Activated T-cell treated with anti-CD3 and anti-CD28 coated beads for 4 hours (primary cell): Measurements from ENCODE around the gene FOXO4.
"Not testable (repeated sequence)": the region's sequence is repeated elsewhere in the genome, so short reads cannot be mapped to it uniquely, and the experiment has no call there.

Experiments
- DNase-seq: peaks from one replicate; pipeline ENCODE4 v3.0.0-alpha.2; 2020

Gene FOXO4, protein sequence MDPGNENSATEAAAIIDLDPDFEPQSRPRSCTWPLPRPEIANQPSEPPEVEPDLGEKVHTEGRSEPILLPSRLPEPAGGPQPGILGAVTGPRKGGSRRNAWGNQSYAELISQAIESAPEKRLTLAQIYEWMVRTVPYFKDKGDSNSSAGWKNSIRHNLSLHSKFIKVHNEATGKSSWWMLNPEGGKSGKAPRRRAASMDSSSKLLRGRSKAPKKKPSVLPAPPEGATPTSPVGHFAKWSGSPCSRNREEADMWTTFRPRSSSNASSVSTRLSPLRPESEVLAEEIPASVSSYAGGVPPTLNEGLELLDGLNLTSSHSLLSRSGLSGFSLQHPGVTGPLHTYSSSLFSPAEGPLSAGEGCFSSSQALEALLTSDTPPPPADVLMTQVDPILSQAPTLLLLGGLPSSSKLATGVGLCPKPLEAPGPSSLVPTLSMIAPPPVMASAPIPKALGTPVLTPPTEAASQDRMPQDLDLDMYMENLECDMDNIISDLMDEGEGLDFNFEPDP

DNA sequence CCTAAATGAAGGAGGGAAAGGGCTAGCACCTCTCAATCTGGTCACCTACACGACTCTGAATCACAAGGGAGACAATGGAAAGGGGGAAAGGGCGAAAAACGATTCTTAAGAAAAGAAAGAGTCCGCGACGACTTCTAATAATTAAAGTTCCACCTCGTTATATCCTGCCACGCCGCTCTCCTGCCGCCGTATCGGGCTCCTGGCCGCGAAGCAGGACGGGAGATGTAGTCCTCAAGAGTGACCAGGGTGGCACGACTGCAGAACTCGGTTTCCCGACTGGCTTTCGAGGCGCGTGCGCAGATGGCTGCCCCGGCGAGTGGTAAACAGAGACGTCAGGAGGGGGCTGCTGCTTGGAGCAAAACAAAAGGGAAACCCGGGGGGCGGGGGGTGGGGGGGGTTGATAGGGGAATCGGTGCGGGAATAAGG, at the start of gene FOXO4:
FOXO4 (plus strand) TSS at position 297 of the 426 bp plus-strand sequence. CDS start 678 bp downstream, outside the sequence.
- DNase-seq: peak; percentile 72

DNA sequence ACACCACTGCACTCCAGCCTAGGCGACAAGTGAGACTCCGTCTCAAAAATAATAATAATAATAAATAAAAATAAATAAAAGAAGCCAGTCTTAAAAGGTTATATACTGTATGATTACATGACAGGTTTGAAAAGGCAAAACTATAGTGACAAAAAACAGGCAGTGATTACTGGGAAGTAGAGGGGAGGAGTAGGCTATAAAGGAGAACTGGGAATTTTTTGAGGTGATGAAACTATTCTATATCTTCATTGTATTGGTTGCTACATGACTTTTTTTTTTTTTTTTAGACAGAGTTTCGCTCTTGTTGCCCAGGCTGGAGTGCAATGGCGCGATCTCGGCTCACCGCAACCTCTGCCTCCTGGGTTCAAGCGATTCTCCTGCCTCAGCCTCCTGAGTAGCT, 47.8 kb upstream of the FOXO4 start:
- DNase-seq: not testable (repeated sequence)

DNA sequence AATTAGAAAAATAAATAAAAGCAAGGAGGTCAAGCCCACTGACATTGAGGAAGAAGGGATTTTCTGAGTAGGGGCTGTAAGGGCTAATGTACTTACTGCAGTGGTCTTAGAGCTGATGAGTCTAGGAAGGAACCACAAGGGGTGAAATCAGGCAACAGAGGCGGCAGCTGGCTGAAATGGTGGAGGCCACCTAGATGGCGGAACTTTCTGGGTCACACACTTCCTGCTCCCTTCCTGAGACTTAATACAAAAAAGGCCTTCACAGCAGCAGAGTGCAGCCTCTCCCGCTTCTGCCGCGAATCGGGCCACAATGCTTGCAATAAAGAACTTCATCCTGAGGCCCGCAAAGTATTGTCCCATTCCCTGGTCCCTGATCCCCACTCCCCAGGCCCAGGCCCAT, 42.9 kb upstream of the FOXO4 start:
- DNase-seq: no peak

DNA sequence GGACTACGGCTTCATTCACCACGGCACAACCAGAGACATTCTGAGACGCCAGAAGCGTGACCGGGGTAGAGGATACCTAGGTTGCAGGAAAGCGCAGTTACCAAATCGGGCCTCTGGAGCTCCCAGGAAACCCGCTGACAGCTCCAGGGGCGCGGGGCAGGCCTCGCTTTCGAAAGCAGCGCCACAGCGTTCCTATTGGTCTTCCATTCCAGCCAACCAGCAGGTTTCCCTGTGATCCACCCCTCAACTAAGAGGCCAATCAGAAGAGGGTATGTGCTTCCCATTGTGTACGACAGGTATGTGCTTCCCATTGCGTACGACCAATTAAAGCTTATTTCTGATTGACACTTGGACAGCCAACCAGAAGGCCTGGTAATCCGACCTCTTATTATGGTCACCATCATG, 42.4 kb upstream of the FOXO4 start:
- no peak for DNase-seq

DNA sequence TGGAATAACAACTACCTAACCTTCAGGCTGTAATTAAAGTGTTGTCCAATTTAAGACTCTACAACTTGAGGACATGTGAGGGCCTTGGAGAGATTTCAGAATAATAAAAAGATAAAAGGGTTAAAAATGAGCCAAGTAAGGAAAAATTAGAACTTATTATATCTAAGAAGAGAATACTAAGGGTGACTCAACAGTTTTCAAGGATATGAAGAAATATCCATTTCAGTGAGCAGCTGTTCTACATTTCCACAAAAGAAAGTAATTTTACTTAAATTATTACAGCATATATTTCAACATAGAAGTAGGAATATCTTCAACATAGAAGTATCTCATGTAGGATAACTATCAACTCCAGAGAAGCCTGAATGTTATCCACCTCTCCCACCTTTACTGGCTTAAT, 38.8 kb upstream of the FOXO4 start:
- DNase-seq: no peak

DNA sequence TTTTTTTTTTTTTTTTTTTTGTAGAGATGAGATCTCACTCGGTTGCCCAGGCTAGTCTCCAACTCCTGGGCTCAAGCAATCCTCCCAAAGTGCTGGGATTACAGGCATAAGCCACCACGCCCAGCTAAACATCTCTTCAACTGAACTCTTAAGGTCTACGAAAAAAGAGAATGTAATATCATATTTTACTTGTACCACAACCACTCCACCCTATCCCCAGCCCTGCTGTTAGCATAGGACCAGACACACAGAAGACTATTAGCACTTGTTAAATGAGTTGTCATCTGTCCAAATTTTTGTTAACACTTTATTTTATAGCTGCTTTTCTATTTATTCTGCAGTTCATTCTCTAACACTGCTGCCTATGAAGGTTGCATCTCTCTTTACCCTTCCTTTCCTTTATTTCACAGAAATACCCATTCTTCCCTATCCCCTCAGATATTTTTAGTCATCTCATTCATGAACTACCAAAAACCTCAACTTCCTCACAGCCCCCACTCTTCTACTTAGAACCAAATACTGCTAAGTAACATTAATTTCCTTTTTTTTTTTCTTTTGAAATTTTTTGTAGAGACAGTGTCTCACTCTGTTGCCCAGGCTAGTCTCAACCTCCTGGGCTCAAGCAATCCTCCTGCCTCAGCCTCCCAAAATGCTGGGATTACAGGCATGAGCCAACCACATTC, 37.7 kb upstream of the FOXO4 start:
- no peak for DNase-seq

DNA sequence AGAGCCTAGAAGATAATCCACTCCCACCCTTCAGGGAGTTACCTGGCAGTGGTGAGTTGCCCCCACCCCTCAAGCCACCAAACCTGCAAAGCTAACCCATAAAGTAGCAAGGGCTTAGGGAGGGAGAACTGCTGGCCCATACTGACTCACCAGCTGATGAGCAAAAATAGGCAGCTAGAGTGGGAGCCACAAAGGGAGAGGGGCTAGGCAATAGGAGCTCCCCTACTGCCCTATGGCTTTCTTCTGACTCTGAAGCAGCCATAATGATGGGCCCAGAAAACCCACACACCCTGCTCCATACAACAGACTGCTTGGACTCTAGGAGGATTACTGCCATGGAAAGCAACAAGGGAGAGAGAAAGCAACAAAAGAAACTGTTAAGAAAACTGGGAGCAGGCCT, 35.5 kb upstream of the FOXO4 start:
- no peak for DNase-seq

DNA sequence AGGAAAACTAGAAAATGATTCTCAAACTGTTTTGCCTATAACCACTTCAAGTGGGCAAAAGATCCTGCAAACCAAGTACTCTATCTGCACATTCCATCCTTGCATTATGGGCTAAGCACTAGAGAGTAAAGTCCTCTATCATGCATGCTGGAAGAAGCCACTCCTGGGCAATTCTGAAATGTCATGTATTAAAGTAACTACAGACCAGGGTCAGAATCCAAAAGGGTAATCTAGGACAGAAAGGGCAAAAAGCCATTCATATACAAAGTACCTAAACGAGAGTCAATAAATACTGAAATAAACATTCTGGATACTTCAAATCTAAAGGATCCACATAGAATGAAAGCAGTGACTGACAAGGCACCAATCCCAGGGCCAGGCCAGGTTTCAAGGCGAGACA, 28.6 kb upstream of the FOXO4 start:
- DNase-seq: no peak

DNA sequence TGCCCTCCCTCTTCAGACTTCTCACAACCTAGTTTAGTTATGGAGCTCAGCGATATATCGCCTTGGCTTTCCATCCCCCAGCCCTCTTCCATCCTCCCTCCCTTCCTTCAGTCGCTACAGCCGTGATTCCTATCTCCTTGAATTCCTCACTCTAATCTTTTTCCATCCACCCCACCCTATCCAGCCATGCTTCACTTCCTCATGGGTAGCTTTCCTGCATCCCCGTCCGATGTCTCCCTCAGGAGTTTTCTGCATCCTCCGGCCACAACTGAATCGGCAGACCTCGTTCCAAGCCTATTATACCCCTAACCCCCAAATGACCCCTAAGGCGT, 28.0 kb upstream of the FOXO4 start:
- DNase-seq: no peak

DNA sequence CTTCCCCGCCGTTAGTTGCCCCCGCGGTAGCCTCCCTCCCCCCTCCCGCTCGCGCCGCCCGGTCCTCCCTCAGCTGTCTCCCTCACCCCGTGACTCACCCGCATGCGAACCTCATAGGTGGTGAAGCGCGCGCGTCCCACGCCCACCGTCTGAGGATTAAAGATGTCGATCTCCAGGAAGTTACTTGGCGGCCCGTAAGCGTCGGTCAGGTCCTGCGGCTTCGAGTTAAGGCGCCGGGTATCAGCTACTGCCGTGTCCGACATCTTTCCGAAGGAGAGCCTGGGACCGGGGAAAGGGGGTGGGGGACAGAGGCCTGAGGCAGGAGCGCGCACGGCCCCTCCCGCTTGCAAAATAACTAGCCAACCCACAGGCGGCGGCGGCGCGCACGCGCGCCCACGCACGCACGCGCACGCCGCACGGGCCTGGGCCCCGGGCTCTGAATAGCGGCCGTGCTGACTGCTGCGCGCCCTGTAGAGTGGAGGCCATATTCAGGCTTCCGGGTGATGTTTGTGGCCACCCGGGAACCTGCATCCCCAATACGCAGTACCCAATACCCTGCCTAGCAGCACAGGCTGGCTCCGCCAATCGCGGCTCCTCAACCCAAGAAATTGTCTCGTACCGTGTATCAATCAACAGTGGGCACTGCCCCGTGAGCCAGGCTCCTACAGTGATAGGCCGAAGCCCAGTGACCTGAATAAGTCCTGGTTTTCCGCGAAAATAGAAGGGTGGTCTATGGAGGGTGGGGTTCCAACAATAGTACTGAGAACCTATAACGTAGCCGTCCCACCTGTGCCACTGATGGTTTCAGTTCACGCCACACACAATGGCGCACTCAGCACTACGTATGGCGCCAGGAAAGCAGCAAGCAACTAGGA, 27.4 kb upstream of the FOXO4 start, which contains the start of gene SNX12:
SNX12 (minus strand) TSS at position 291 of the 875 bp plus-strand sequence; CDS start at position 263, 28 bp downstream.
- DNase-seq: peak; percentile 73

DNA sequence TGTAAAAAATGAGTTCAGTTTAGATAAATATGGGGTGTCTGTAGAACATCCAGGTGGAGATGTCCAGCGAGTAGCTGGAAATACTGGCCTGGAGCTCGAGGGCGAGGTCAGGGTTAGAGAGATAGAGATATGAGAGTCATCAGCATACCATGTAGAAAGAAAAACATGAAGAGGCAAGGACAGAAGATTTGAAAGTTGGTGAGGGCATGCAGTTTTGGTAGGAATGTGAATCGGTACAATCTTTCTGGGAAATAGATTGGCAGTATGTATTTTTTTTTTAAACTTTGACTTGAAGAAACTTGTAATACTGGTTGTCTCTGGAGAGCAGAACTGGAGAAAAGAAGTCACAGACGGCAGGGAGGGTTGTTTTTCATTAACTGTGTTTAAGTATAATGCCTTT, 25.1 kb upstream of the FOXO4 start:
- no peak for DNase-seq

DNA sequence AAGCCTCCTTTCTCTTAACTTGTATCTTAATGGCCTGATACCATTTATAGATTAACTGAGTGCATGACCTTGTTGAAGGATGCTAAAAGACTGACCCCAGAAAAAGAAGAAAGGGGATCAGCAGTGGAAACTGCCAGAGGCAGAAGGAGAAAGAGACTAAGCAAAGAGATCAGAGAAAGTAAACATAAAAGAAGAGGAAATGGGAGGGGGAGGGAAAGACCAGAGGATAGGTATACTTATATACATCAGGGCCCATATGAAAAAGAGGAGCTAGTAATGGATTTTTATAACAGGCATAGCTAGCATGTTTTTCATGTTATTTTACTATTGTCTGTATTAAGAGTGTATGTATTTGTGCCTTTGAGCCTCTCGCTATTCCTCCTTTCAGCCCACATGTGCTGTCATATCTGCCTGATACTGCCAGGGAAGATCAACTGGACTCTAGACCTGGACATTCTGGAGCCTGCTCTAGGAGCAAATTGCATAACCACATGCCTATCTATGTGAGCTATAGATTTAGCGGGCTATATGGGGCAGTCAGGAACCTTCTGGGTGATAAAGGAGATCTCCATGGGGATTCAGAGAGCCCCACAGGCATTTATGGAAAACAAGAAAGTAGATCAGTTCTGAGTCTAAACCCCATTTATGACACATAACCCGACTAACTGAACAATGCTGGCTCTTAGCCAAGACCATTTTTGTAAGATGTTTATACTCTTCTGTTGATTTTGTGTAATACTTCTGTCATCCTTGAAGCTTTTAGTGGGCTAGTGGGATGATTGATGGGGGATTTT, 14.1 kb upstream of the FOXO4 start:
- no peak for DNase-seq

DNA sequence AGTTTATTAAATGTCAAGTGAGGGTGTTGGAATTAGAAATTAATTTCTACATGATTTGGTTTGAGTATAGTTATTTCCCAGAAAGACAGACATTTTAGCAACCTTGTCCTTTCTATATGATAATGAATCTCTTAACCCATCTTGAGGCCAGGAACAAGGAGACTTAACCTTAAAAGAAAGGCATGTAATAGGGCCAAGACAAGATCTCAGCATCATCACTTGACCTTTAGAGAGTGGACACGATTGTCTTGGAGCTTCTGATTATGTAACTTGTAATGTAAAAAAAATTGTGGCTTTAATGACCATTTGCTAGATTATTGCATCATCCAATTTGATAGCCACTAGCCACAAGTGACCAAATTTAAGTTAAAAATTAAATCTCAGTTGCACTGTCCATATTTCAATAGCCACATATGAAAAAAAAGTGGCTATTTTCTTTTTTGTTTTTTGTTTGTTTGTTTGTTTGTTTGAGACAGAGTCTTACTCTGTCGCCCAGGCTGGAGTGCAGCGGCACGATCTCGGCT, 13.5 kb upstream of the FOXO4 start:
- no peak for DNase-seq

DNA sequence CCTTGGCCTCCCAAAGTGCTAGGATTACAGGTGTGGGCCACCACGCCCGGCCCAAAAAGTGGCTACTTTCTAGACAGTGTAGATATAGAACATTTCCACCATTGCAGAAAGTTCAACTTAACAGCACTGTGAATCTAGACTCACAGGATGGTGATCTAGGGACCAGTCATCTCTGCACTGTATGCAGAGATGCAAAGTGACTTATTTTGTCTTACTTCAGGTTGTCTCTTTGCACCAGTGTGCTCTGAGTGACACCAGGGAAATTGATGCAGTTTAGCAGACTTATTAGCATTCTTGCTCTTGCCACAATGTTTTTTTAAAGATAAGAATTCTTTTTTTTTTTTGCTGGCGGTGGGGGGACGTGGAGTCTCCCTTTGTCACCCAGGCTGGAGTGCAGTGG, 12.8 kb upstream of the FOXO4 start:
- DNase-seq: no peak

DNA sequence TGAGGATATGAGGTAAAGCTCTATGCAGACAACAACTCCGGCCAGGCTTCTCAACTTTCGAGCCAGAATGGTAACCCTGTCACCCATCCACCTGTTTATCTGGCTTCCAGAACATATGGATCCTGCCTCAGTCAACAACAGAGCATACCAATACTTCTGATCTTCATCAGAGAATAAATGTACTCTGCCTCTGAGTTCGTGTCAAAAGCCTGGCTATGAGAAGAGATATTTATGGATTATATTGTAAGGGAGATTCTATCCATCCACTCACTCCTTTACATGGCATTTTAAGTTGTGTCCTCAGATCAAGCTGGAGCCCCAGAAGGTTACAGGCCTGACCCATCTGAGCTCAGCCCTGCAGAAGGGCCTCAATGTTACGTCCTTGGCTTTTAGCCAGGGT, 9.8 kb upstream of the FOXO4 start:
- DNase-seq: no peak

DNA sequence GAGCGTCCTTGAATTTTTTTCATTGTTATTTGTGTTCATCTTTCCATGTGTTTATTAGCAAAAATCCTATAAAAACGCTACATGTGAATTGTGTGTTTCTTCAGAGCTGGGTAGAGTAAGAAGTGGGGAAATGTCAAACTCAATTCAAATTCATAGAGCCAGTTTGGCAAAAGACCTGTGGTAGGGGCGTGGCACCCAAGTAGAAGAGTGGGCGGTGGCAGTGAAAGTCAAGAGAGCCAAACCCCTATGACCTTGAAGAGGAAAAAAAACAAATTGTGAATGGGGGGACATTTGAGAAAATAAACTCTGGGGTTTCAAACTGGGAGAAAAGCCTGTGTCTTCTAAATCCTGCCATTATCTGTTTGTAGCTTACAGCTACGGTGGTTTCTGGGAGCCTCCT, 4.4 kb upstream of the FOXO4 start:
- no peak for DNase-seq

DNA sequence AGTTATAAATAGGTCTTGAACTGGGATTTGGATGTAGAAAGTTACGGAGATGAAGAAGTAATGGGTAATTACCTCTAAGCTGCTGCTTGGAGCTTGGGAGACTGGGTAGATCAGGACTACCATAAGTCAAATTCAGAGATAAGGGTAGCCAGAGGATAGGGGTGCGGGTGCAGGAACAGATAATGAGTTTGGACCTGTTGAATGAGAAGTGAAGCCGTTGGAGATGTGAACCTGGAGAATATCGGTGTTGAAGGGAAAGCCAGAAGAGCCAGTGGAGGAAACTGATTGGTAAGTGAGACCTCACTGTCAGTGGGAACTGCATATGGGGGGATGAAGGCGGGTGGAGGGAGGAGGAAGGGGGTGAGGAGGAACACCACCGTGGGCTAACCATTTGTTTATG, 618 bp upstream of the FOXO4 start:
- no peak for DNase-seq

DNA sequence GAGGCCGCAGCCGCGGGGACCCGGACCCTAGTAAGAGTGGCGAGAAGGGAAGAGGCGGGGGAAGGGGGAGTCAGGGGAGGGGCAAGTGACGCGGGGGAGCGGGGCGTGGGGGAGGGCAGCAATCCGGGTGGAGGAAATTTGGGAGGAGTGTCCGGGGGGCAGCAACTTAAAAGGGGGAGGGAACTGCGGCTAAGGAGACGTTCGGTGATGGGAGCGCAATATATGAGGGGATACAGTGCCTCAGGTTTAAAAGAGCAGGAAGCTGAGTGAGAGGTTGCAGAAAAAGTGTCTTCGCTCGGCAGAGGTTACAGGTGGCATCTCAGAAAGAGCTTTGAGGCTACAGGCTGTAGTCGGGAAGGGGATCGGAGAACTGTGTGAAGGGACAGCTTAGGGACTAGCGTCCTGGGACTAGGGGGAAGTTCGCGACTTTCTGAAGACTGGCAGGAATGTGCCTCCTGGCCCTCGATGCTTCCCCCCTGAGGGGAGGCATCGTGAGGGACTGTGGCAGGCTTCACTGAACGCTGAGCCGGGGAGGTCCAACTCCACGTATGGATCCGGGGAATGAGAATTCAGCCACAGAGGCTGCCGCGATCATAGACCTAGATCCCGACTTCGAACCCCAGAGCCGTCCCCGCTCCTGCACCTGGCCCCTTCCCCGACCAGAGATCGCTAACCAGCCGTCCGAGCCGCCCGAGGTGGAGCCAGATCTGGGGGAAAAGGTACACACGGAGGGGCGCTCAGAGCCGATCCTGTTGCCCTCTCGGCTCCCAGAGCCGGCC, 519 bp downstream of the FOXO4 start:
- no peak for DNase-seq

DNA sequence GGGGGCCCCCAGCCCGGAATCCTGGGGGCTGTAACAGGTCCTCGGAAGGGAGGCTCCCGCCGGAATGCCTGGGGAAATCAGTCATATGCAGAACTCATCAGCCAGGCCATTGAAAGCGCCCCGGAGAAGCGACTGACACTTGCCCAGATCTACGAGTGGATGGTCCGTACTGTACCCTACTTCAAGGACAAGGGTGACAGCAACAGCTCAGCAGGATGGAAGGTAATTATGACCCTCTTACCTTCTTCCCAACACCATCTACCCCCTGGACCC, 1.0 kb downstream of the FOXO4 start:
- DNase-seq: no peak

DNA sequence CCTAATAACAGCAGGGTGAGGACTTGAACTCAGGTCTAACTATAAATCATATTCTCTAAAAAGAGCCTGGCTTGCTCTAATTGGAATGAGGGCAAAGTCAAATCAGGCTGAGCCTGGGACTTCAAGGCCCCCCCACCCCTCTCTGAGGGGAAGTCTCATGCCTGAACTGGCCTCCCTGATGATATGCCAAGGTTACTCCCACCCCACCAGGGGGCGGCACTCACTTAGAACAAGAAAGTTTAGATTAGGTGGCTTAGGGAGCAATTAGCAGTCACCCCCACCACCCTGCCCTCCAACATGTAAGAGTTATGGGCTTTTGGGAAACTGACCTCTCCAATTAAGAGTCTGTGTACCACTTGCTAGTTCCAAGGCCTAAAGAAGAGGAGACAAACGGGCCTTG, 2.7 kb downstream of the FOXO4 start:
- DNase-seq: peak; percentile 67

DNA sequence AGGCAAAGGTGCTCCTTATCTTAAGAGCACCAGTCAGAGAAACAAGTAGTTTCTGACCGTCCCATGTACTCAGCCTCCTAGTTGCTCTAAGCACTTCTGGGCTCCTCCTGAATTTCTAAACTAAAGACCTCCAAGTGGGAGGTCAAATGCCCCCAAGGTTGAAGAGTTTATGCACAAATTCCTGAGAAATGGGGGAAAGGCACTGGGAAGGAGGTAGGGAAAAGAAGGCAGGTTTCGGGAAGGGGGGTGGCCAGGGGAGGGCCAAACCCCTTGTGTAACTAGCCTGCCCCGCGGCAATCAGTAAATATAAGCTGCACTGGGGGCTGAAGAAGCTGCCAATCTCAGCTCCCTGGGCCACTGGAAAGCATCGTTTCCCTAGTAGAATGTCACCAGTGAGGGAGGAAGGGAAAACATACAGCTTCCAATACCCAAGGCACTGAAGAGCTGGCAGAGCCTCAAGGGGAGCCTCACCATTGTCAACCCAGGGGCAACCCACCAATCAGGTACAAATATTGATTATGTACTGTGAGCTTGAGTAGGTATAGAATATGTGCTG, 3.4 kb downstream of the FOXO4 start:
- DNase-seq: no peak
